Ishikawa (cell line): ENCODE results near the gene SCGB1A1.

Experiments
- CREB1 ChIP-seq: IDR thresholded peaks from 2 replicates; pipeline ENCODE4 v1.6.1; 2012; ENCODE audit warnings: low read depth
- EGR1 ChIP-seq: IDR thresholded peaks from 2 replicates; pipeline ENCODE4 v1.6.1; 2012
- EP300 ChIP-seq: IDR thresholded peaks from 2 replicates; pipeline ENCODE4 v1.6.1; 2012; ENCODE audit warnings: borderline replicate concordance
- REST ChIP-seq: IDR thresholded peaks from 2 replicates; pipeline ENCODE4 v1.6.1; 2012; ENCODE audit warnings: low read depth, mild to moderate bottlenecking
- TAF1 ChIP-seq: IDR thresholded peaks from 2 replicates; pipeline ENCODE4 v1.6.1; 2012; ENCODE audit warnings: low read depth, mild to moderate bottlenecking
- ZBTB7A ChIP-seq: IDR thresholded peaks from 2 replicates; pipeline ENCODE4 v1.6.1; 2012; ENCODE audit warnings: low read depth

GRCh38 chr11:62393061-62393611 lies 25.7 kb upstream of the SCGB1A1 start:
- no peak for TF ChIP-seq ZBTB7A
- TF ChIP-seq EGR1 = no peak
- no peak for TF ChIP-seq REST
- TF ChIP-seq TAF1 = no peak
- TF ChIP-seq EP300 = no peak
- TF ChIP-seq CREB1 = no peak
